HG02870 (cell line): ENCODE data around the gene RCL1.
A peak's percentile ranks its signal among the peaks of the same experiment; 100 is the strongest.
"Not testable (repeated sequence)": the region's sequence is repeated elsewhere in the genome, so short reads cannot be mapped to it uniquely, and the experiment has no call there.

Source experiments
- ATAC-seq: cut with Tn5 transposase; IDR thresholded peaks from one replicate; pipeline ENCODE4 v1.9.1; 2021; ENCODE audit warnings: mild to moderate bottlenecking, moderate library complexity; ENCODE audit not compliant: unreplicated experiment

The RCL1 gene

DNA sequence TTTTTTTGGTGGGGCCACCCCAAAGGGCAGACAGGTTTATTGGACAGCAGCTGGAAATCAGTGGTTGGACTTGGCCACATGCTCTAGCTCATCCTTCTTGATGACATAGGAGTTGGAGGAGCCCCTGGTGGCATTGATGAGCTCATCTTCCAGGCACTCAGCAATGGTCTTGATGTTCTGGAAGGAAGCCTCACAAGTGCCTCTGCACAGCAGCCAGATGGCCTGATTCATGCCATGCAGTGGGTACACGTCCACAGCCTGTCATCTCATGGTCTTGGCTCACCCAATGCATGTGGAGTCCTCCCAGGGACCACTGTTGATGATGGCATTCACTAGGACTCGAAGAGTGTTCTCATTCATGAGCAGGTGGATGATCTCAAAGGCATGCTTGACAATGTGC lies 11.3 kb upstream of the RCL1 start:
- ATAC-seq, result no peak

DNA sequence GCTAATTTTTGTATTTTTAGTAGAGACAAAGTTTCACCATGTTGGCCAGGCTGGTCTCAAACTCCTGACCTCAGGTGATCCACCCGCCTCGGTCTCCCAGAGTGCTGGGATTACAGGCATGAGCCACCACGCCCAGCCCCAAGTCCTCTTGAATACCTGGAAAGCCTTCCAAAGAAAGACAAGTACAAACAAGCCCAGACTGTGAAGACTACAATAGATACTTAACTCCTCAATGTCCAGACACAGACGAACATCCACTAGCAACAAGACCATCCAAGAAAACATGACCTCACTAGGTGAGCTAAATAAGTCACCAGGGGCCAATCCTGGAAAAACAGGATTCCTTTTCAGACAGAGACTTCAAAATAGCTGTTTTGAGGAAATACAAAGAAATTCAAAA lies 9.6 kb upstream of the RCL1 start:
- not testable (repeated sequence) for ATAC-seq

DNA sequence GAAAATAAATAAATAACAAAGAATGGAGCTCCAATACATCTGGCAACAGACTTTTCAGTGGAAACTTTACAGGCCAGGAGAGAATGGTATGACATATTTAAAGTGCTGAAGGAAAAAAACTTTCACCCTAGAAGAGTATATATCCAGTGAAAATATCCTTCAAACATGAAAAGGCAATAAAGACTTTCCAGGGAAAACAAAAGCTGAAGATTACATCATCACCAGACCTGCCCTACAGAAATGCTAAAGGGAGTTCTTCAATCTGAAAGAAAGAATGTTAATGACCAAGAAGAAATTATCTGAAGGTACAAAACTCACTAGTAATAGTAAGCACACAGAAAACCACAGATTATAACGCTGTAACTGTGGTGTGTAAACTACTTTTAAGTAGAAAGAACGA lies 8.3 kb upstream of the RCL1 start:
- no peak for ATAC-seq

DNA sequence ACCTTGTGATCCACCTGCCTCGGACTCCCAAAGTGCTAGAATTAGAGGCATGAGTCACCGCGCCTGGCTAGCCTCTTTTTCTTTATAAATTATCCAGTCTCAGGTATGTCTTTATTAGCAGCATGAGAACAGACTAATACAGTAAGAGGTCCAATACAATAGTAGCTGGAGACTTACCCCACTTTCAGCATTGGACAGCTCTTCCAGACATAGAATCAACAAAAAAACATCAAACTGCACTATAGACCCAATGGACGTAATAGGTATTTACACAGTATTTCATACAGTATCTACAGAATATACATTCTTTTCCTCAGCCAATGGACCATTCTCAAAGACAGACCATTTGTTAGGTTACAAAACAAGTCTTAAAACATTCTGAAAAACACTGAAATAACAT lies 6.1 kb upstream of the RCL1 start:
- no peak for ATAC-seq

DNA sequence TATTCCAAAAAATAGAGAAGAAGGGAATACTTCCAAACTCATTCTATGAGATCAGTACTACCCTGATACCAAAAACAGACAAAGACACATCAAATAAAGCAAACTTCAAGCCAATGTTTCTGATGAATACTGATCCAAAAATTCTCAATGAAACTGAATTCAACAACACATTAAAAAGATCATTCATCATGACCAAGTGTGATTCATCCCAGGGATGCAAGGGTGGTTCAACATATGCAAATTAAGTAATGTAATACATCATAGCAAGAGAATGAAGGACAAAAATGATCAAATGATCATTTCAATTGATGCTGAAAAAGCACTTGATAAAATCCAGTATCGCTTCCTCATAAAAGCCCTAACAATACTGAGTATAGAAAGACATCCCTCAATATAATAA lies 4.9 kb upstream of the RCL1 start:
- ATAC-seq, result no peak

DNA sequence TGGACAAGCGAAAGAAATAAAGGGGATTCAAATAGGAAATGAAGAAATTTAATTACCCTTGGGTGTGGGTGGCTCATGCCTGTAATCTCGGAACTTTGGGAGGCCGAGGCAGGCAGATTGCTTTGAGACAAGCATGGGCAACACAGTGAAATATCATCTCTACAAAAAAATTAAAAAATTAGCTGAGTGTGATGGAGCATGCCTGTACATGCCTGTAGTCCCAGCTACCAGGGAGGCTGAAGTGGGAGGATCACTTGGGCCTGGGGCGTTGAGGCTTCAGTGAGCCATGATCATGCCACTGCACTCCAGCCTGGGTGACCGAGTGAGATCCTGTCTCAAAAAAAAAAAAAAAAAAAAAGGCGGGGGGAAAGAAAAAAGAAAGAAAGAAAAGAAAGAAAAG lies 4.0 kb upstream of the RCL1 start:
- ATAC-seq, result no peak

DNA sequence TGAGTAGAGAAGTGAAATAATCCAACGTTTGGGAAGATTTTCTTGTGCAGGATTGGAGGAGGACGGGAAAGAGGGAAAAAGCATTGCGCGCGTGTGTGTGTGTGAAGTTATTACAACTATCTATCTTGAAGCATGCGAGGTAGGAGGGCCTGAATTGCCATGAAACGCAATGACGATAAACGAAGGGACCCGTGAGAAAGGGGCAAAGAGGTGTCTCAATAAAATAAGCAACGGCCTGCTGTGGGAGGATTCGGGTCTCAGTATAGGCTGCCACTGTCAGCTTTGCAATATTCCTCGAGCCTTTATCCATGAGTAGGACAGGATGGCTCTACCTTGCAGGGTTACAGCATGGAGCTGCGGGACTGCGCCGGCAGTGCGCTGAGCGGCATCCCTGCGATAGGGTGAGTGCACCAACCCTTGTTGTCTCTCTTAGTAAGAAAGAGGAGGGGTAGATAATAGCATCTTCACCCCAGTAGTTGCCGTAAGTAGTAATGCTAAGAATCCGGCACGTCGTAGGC lies 631 bp upstream of the RCL1 start:
- peak; percentile 30 for ATAC-seq

DNA sequence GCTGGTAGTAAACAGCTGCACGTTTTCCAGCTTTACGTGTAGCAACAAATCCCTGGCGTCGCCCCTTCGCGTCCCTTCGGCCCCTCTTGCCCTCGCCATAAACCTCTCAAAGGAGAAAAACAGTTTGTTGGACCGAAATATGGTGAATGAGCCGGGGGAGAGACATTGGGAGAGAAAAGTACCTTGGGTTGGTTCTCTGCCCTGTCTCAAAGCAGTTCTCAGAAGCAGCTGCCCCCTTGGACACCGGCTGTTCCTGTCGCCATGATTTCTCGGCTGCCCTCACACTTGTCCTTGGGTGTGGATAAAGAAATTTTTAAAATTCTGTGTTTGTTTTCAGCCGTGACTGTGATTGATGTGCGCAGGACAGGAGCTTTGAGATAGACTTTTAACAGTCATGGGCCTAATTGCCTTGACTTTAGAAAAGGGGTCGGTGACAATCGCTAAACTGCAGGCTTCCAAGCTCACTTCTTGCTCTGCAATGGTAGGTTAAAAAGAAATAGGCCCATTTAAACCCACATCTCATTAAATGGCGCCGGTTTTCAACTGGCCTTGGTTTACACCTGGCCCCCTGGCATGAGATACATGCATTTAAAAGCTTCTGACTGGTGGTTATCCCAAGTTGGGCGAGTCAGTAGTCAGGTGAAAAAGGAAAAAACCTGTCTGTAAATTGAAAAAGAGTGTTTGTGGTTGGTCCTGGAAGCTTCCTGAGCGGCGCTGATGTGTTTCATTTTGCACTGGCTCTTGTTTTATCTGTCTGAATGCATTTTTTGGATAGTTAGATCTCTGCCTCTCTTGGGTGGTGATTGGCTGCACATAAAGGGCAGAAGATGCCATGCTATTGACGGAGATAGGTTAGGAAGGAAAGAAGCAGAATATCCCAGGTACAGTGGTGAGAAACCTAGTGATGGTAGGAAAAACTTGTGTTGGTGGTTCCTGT lies 983 bp downstream of the RCL1 start:
- ATAC-seq, result no peak

DNA sequence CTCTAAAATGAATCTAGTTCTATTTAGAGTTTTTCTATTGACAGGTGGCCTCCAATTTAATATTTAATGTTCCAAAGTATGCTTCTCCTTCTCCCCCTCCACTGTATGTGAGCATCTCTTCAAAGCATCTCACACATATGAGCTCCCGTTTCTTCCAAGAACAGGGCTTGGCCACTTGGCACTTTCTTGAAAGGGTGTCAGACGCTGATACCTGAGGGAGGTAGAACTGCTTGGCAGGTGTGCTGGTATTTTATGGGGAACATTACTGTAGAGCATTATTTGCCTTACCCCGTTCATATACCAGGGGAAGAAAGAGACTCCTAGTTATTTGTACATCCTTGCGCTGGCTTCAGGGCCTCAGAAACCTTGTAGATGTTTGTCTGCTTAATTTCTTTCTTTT lies 1.9 kb downstream of the RCL1 start:
- ATAC-seq, result no peak

DNA sequence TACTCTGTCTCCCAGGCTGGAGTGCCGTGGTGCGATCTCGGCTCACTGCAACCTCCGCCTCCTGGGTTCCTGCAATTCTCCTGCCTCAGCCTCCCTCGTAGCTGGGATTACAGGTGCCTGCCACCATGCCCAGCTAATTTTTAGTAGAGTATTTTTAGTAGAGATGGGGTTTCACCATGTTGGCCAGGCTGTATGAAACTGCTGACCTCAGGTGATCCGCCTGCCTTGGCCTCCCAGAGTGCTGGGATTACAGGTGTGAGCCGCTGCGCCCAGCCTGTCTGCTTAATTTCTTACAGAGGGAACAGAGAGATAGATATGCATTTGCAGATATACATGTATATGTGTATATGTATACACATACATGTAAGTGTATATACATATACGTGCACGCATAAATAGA lies 2.4 kb downstream of the RCL1 start:
- not testable (repeated sequence) for ATAC-seq

DNA sequence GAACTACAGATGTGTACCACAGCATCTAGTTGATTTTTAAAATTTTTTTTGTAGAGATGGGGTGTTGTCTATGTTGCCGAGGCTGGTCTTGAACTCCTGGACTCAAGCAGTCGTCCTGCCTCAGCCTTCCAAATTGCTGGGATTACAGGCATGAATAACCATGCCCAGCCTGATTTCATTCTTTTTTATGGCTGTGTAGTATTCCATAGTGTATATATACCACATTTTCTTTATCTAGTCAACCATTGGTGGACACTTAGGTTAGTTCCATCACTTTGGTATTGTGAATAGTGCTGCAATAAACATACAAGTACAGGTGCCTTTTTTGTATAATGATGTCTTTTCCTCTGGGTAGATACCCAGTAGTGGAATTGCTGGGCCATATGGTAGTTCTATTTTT lies 3.8 kb downstream of the RCL1 start:
- ATAC-seq, result no peak

DNA sequence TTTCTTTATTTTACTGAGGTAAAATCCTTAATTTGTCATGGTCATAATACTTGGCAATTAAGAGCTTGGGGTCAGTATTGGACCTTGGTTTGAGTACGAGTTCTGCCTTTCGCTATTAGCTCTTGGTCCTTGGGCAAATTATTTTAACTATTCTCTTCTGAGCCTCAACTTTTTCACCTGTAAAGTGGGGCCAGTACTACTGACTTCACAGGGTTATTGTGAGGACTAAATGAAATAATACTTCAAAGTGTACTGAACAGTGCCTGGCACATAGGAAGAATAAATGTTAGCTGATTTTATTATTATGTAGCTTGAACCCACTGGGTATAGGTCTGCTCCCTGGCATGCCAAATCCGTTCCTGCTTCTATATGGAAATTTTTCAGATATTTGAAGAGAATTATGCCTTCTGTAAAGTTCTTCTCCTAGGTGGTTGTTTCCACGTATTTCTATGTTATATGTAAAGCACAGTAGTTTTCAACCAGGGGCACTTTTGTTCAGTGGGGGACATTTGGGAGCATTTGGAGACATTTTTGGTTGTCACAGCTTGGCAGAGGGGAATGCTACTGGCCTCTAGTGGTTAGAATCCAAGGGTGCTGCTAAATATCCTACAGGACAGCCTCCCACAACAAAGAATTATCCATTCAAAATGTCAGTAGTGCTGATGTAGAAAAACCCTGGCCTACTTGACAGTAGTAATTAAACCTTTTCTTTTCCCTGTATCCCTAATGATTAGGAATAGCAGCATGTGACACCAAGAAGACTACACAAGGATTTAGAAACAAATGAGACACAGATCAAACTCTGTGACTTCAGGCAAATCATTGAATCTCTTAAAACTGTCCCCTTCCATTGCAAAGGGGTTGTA lies 4.5 kb downstream of the RCL1 start:
- ATAC-seq, result no peak

DNA sequence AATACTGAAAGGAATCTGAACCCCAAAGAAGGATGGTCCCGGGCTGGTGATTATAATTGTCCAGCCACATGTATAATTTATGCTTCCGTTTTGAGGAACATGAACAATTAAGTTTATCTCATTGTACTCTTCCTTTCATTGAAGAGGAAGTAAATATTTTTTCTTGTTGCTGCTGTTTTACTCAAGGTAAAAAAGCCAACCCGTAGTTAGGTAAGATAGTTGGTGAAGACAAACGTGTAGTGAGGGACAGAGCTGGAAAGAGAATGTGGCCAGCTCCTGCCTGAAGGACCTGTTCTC lies 5.1 kb downstream of the RCL1 start:
- no peak for ATAC-seq

DNA sequence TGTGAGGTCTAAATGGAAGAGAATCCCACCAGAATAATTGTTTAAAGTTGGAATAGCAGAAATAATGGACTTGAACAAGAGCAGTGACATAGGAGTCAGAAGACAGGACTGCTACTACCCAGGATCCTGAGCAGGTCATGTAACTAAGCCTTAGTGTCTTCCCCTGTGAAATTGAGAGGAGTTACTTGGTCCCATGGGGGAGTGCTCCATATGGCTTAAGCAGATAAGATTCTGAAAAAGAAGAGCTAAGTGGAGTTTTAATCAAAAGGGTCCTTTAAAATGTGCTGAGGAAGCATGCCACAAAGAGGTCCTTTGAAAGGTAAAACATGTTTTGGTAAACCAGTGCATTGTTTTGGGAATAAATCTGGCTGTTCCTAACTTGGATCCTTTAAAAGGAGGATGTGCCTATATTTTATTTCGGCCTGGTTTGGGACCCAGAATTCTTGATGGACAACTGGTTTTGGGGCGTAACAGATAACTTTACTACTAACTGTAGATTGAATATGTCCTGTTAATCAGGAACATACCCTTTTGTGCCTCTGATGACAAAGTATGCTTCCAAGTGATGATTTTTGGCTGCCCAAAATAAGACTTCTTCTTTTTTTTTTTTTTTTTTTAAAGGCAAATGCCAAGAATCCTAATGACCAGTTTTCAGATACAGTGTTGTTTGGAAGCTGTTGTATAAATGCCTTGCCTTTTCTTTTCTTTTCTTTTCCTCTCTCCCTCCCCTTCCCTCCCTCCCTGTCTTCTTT lies 5.7 kb downstream of the RCL1 start:
- ATAC-seq, result no peak

DNA sequence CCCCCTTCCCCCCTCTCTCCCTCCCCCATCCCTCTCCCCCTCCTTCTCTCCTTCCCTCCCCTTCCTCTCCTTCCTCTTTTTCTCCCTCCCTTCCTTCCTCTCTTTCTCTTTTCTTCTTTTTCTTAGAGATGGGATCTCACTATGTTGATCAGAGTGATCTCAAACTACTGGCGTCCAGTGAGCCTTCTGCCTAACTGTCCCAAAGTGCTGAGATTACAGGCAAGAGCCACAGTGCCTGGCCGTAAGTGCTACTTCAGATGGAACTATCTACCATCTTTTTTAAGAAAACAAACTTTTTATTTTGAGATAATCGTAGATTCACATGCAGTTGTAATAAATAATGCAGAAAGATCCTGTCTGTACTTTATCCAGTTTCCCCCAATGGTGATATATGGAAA lies 6.3 kb downstream of the RCL1 start:
- no peak for ATAC-seq

DNA sequence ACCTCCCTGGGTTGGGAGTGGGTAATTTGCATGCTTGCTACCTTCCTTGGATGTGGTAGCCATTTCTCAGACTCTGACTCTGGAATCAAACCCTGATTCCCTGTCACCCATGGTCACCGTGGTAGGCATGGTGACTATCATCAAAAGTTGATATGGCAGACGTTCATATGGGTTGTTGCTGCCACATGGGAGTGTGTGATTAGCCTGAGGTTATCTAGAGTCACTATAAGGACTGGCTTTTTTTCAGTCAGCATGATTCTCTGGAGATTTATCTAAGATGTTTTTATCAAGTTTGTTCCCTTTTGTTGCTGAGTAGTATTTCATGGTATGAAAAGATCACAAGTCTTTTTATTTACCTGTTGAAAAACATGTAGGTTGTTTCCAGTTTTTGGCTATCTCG lies 7.0 kb downstream of the RCL1 start:
- ATAC-seq, result no peak

DNA sequence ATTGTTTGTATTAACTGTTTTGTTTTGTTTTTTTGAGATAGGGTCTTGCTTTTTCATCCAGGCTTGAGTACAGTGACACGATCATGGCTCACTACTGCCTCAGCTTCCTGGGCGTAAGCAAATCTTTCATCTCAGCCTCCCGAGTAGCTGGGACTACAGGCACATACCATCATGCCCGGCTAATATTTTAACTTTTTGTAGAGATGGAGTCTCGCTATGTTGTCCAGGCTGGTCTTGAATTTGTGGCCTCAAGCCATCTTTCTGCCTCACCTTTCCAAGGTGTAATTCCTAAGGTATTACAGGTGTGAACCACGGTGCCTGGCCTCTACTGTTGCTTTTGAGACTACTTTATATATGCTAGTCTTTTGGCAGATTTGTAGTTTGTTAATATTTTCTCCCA lies 8.4 kb downstream of the RCL1 start:
- no peak for ATAC-seq

DNA sequence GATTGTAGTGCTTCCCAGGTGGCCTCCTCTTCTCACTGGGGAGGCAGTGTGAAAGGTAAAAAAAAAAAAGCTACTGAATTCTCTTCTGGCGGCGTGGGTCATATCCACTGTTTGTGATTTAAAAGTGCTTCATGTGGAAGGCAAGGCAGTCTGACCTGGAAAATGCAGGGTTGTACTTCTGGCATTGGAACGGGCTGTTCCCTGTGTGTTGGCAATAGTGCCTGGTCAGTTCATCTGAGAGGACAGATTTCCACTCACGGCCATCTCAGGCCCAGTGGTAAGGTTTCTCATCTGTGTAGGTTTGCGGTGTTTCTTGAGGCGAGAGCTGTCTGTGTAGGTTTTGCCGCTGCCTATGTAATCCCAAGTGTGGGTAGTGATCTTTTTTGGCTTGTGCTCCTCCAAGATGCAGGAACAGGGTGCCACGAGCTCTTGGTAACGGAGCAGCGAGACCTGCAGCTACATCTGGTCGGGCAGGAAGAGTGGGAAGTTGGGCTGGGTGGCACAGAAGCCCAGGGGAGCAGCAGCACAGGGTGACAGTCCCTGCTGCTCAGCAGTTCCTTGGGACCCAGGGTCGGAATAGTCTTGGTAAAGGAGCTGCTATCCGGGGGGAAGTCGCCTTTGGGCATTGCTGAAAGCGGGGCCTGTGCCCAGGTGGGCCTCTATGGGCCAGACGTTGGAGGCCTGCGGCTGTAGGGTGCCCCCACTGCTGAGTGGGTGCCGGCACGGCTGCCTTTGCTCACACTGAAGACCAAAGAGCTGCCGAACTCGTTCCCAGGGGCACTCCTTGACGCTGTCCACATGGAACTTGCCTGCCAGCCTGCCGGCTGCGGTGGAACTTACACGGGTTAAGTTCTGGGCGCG lies 11.2 kb downstream of the RCL1 start:
- ATAC-seq, result no peak

DNA sequence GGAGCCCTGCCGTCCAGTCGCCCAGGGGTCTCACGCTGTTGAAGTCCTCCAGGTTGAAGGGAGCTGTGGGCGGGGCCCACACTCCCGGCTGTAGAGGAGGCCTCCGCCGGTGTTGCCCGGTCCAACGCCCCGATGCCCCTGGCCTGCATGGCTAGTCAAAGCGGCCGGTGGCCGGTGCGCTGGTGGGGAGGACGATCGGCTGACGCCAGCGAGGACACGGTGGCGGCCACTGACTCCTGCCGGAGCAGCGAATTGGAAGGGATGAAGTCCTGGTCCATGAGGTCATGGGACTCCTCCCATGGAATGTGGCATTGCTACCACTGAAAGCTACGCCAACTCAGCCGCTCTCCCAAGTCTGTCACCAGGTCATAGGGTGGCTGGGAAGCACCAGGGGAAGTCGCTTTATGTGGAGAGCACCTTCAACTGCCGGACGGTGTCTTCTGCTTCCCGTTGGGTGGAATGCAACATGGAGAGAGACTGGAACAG lies 11.8 kb downstream of the RCL1 start:
- ATAC-seq, result no peak
